SK-N-SH treated with all-trans-retinoic acid at 6 μM for 48 hours (cell line): Measurements from ENCODE around the gene LY6G6C.

Experiments used
- ATAC-seq: fragments of 200-7000 bp; cut with Tn5 transposase; 3 replicates; pipeline ENCODE4 v1.9.1; 2020; ENCODE audit warnings: mild to moderate bottlenecking, moderate library complexity
- ARNTL ChIP-seq: fragments of 450-650 bp; formaldehyde crosslinking; IDR thresholded peaks from 2 replicates; pipeline ENCODE4 v1.5.0; 2020; ENCODE audit warnings: low read depth, mild to moderate bottlenecking, moderate library complexity, borderline replicate concordance
- BACH2 ChIP-seq: fragments of 250-450 bp; sonication (Bioruptor Pico); IDR thresholded peaks from 2 replicates; pipeline ENCODE4 v1.9.0; 2021; ENCODE audit warnings: mild to moderate bottlenecking, borderline replicate concordance
- CSRNP3 ChIP-seq: fragments of 250-450 bp; sonication (Bioruptor Pico); IDR thresholded peaks from 2 replicates; pipeline ENCODE4 v1.5.1; 2021; ENCODE audit warnings: mild to moderate bottlenecking, moderate library complexity
- ESRRG ChIP-seq: fragments of 250-450 bp; sonication (Bioruptor Pico); IDR thresholded peaks from 2 replicates; pipeline ENCODE4 v1.6.1; 2021; ENCODE audit warnings: mild to moderate bottlenecking
- GLIS3 ChIP-seq: fragments of 250-450 bp; sonication (Bioruptor Pico); IDR thresholded peaks from 2 replicates; pipeline ENCODE4 v1.5.0; 2020; ENCODE audit warnings: mild to moderate bottlenecking, moderate library complexity
- ISL1 ChIP-seq: fragments of 250-450 bp; sonication (Bioruptor Pico); IDR thresholded peaks from 2 replicates; pipeline ENCODE4 v2.1.2; 2022; ENCODE audit warnings: mild to moderate bottlenecking, moderate library complexity
- PATZ1 ChIP-seq: fragments of 250-450 bp; sonication (Bioruptor Pico); IDR thresholded peaks from 2 replicates; pipeline ENCODE4 v1.8.0; 2020; ENCODE audit warnings: mild to moderate bottlenecking, moderate library complexity, borderline replicate concordance
- POU6F1 ChIP-seq: fragments of 250-450 bp; sonication (Bioruptor Pico); IDR thresholded peaks from 2 replicates; pipeline ENCODE4 v1.8.0; 2021; ENCODE audit warnings: low read depth, mild to moderate bottlenecking, moderate library complexity, borderline replicate concordance
- PPARA ChIP-seq: fragments of 250-450 bp; sonication (Bioruptor Pico); IDR thresholded peaks from 2 replicates; pipeline ENCODE4 v1.5.0; 2020; ENCODE audit warnings: mild to moderate bottlenecking, borderline replicate concordance
- RARB ChIP-seq: fragments of 250-450 bp; sonication (Bioruptor Pico); IDR thresholded peaks from 2 replicates; pipeline ENCODE4 v1.8.0; 2021; ENCODE audit warnings: mild to moderate bottlenecking, moderate library complexity
- SNAI2 ChIP-seq: fragments of 250-450 bp; sonication (Bioruptor Pico); IDR thresholded peaks from 2 replicates; pipeline ENCODE4 v1.5.0; 2020; ENCODE audit warnings: mild to moderate bottlenecking, moderate library complexity
- TCF4 ChIP-seq: fragments of 250-450 bp; sonication (Bioruptor Pico); IDR thresholded peaks from 2 replicates; pipeline ENCODE4 v1.8.0; 2021; ENCODE audit warnings: mild to moderate bottlenecking, moderate library complexity, borderline replicate concordance
- ZC3H10 ChIP-seq: fragments of 250-450 bp; sonication (Bioruptor Pico); IDR thresholded peaks from 2 replicates; pipeline ENCODE4 v1.5.1; 2021; ENCODE audit warnings: mild to moderate bottlenecking, moderate library complexity
- ZFP3 ChIP-seq: fragments of 250-450 bp; sonication (Bioruptor Pico); IDR thresholded peaks from 2 replicates; pipeline ENCODE4 v1.5.0; 2020; ENCODE audit warnings: mild to moderate bottlenecking, moderate library complexity
- ZFP30 ChIP-seq: fragments of 450-650 bp; formaldehyde crosslinking; IDR thresholded peaks from 2 replicates; pipeline ENCODE4 v1.5.0; 2022; ENCODE audit warnings: mild to moderate bottlenecking, moderate library complexity
- ZNF565 ChIP-seq: fragments of 450-650 bp; formaldehyde crosslinking; conservative IDR thresholded peaks from 2 replicates; pipeline ENCODE4 v1.5.0; 2020; ENCODE audit warnings: low read depth, mild to moderate bottlenecking, moderate library complexity
- ZNF70 ChIP-seq: fragments of 450-650 bp; formaldehyde crosslinking; IDR thresholded peaks from 2 replicates; pipeline ENCODE4 v1.5.0; 2020; ENCODE audit warnings: mild to moderate bottlenecking, moderate library complexity
- ZNF8 ChIP-seq: fragments of 450-650 bp; formaldehyde crosslinking; IDR thresholded peaks from 2 replicates; pipeline ENCODE4 v1.5.0; 2020; ENCODE audit warnings: mild to moderate bottlenecking, moderate library complexity
- TF ChIP-seq, protein P1 (sequence below): fragments of 250-450 bp; sonication (Bioruptor Pico); IDR thresholded peaks from 2 replicates; pipeline ENCODE4 v1.5.0; 2020; ENCODE audit warnings: mild to moderate bottlenecking, moderate library complexity

LY6G6C gene

GRCh38 chr6:31739639-31740396 is 18.3 kb upstream of the LY6G6C start, which contains the start of gene MSH5:
MSH5 (plus strand) TSS chr6:31740005; CDS start chr6:31740467, 462 bp downstream.
- TF ChIP-seq ZNF8 (CRISPR knock-in tag) (no peak), ZC3H10 (no peak), ZNF565 (CRISPR knock-in tag) (no peak)
- TF ChIP-seq, all 23 proteins: peak for 0

GRCh38 chr6:31737991-31738979 is 16.7 kb upstream of the LY6G6C start:
- peak; percentile 29 for ATAC-seq
- no peak for TF ChIP-seq ESRRG (CRISPR knock-in tag)
- no peak for TF ChIP-seq ARNTL (CRISPR knock-in tag)
- no peak for TF ChIP-seq GLIS3 (CRISPR knock-in tag)
- TF ChIP-seq PATZ1 = no peak

More at GRCh38 chr6:31739639-31740396, 18.3 kb upstream of the LY6G6C start, which contains the start of gene MSH5:
- ATAC-seq = peak; percentile 90

GRCh38 chr6:31737315-31737990 is 15.9 kb upstream of the LY6G6C start:
- no peak for ATAC-seq
- no peak for TF ChIP-seq POU6F1 (CRISPR knock-in tag)
- no peak for TF ChIP-seq ZC3H10
- TF ChIP-seq GLIS3 (CRISPR knock-in tag) = no peak
- TF ChIP-seq RARB (CRISPR knock-in tag) = no peak
- TF ChIP-seq ZFP30 (CRISPR knock-in tag) = no peak
- no peak for TF ChIP-seq BACH2 (CRISPR knock-in tag)
- no peak for TF ChIP-seq SNAI2 (CRISPR knock-in tag)
- no peak for TF ChIP-seq ISL1 (CRISPR knock-in tag)
- no peak for TF ChIP-seq CSRNP3 (CRISPR knock-in tag)
- TF ChIP-seq ZNF565 (CRISPR knock-in tag) = no peak
- TF ChIP-seq, protein P1, sequence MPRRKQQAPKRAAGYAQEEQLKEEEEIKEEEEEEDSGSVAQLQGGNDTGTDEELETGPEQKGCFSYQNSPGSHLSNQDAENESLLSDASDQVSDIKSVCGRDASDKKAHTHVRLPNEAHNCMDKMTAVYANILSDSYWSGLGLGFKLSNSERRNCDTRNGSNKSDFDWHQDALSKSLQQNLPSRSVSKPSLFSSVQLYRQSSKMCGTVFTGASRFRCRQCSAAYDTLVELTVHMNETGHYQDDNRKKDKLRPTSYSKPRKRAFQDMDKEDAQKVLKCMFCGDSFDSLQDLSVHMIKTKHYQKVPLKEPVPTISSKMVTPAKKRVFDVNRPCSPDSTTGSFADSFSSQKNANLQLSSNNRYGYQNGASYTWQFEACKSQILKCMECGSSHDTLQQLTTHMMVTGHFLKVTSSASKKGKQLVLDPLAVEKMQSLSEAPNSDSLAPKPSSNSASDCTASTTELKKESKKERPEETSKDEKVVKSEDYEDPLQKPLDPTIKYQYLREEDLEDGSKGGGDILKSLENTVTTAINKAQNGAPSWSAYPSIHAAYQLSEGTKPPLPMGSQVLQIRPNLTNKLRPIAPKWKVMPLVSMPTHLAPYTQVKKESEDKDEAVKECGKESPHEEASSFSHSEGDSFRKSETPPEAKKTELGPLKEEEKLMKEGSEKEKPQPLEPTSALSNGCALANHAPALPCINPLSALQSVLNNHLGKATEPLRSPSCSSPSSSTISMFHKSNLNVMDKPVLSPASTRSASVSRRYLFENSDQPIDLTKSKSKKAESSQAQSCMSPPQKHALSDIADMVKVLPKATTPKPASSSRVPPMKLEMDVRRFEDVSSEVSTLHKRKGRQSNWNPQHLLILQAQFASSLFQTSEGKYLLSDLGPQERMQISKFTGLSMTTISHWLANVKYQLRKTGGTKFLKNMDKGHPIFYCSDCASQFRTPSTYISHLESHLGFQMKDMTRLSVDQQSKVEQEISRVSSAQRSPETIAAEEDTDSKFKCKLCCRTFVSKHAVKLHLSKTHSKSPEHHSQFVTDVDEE (CRISPR knock-in tag) = no peak
- TF ChIP-seq ZNF70 (CRISPR knock-in tag) = no peak
- TF ChIP-seq TCF4 = no peak
- no peak for TF ChIP-seq PATZ1
- TF ChIP-seq PPARA (CRISPR knock-in tag) = no peak
- TF ChIP-seq ZFP3 = no peak
- no peak for TF ChIP-seq ESRRG (CRISPR knock-in tag)
- TF ChIP-seq, all 23 proteins: peak for 0
